K562 treated with DMSO at 1 percent for 24 hours (cell line): ENCODE results near the gene OR1N1. TPM values are rescaled to one million over a fixed set of nuclear protein-coding genes. Genes with fewer than 3 reads are reported as not detected.

Experiments used
- total RNA-seq: library from RNA; unstranded; fragments of 300-600 nt; gene quantifications from 2 replicates; pipeline ENCODE4 v1.2.3, GENCODE V29; 2022; ENCODE audit warnings: low read depth; ENCODE audit not compliant: insufficient read depth

OR1N1 gene, protein sequence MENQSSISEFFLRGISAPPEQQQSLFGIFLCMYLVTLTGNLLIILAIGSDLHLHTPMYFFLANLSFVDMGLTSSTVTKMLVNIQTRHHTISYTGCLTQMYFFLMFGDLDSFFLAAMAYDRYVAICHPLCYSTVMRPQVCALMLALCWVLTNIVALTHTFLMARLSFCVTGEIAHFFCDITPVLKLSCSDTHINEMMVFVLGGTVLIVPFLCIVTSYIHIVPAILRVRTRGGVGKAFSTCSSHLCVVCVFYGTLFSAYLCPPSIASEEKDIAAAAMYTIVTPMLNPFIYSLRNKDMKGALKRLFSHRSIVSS
- total RNA-seq: not detected in 2 replicates

DNA sequence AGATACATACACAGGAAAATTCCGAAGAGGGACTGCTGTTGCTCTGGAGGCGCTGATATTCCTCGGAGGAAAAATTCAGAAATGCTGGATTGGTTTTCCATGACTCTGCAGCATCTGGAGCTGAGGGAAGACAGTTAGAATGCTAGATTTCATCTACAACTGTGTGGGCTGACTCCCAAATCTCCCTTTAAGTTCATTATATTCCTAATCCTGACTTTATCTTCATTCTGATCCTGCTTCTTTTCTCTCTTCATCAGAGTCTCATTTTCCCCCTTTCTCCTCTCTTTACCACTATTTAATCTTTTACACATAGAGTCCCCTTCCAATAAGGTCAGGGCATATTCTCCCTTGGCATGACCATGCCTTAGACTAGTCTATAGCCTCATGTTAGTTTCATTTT, at the start of gene OR1N1:
OR1N1 (minus strand) TSS at position 101 of the 400 bp plus-strand sequence; CDS start at position 101, 0 bp downstream.

DNA sequence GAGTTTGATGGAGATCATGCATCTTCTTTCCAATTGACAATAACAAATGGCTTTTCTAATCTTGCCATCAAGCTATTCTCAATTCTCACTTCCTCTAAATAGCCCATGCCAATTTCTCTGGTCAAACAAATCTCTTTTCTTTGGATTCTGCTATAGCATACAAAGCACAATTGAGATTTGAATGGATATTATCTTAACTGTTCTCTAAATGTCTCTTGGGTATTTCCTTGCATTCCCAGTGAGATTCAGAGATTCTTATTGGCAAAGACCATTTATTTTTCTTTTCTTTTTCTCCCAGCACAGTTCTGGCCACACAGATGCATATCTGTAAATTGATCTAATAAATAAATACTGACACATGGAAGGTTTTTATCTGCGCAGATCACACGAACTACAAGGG, 25.7 kb upstream of the OR1N1 start, which contains the start of gene OR1N2:
OR1N2 (plus strand) TSS at position 301 of the 400 bp plus-strand sequence. CDS start 100 bp downstream, outside the sequence.

DNA sequence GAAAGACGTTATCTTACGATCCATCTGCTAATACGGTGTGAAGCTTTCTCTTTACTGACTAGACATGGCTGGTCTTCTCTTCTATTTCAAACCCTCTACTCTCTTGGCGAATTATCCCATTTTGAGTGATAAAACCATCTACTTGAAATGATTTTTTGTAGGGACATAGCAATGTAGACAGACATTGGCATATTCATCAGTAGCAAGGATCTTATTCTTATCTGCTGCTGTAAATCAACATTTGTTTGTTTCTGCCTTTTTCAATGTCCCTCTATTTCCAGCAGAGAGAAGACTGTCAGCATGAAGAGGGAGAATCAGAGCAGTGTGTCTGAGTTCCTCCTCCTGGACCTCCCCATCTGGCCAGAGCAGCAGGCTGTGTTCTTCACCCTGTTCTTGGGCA, 8.3 kb downstream of the OR1N1 start, which contains the start of gene OR1J4:
OR1J4 (plus strand) TSS at position 301 of the 400 bp plus-strand sequence; CDS start at position 301, 0 bp downstream.

DNA sequence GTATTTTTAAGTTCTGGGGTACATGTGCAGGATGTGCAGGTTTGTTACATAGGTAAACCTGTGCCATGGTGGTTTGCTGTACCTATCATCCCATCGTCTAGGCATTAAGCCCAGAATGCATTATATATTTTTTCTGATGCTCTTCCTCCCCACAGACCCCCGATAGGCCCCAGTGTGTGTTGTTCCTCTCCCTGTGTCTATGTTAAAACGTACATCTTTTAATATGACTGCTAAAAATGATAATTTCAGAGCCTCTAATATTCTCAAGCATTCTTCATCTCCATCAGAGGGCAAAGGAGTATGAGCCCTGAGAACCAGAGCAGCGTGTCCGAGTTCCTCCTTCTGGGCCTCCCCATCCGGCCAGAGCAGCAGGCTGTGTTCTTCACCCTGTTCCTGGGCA, 16.6 kb downstream of the OR1N1 start, which contains the start of gene OR1J2:
OR1J2 (plus strand) TSS at position 301 of the 400 bp plus-strand sequence; CDS start at position 301, 0 bp downstream.

DNA sequence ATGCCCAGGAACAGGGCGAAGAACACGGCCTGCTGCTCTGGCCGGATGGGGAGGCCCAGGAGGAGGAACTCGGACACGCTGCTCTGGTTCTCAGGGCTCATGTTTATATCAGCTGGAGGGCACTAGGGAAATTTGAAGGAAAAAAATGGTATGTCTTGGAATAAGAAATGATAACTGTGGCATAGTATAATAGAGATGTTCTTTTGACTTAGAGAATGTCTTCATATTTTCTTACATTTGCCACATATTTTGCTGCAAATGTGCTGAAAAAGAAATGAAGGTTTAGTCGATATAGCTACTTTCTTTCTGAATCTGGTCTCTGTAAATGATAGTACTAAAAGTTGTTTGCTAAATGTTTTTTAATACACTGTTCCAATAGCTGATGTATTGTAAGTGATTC, 49.3 kb downstream of the OR1N1 start, which contains the start of gene OR1J1:
OR1J1 (minus strand) TSS at position 101 of the 400 bp plus-strand sequence; CDS start at position 101, 0 bp downstream.

Other genes with a start within 250 kb of the OR1N1 start
- 22.7 and 26.1 TPM in 2 replicates for gene PTGS1, start 156.3 kb downstream of the OR1N1 start, total RNA-seq
- gene OR1J1, start 49.4 kb downstream of the OR1N1 start, total RNA-seq: 0.88 TPM in 1 of 2 replicates, not detected in the other
- not detected in 2 replicates for gene OR1J2, start 16.5 kb downstream of the OR1N1 start, total RNA-seq
- gene OR1J4, start 8.2 kb downstream of the OR1N1 start, total RNA-seq: not detected in 2 replicates
- not detected in 2 replicates for gene OR1N2, start 25.8 kb upstream of the OR1N1 start, total RNA-seq
- not detected in 2 replicates for gene OR1L8, start 56.1 kb upstream of the OR1N1 start, total RNA-seq
- not detected in 2 replicates for gene OR1Q1, start 87.4 kb upstream of the OR1N1 start, total RNA-seq
- not detected in 2 replicates for gene OR1B1, start 130.3 kb upstream of the OR1N1 start, total RNA-seq
- gene OR1L1, start 134.4 kb upstream of the OR1N1 start, total RNA-seq: not detected in 2 replicates
- gene OR1L3, start 147.8 kb upstream of the OR1N1 start, total RNA-seq: not detected in 2 replicates
- not detected in 2 replicates for gene OR1L4, start 196.7 kb upstream of the OR1N1 start, total RNA-seq
- not detected in 2 replicates for gene OR1L6, start 215.0 kb upstream of the OR1N1 start, total RNA-seq